HUDEP-2 (cell line): ENCODE data around the gene ZNF226.
"Not testable (repeated sequence)": the region's sequence is repeated elsewhere in the genome, so short reads cannot be mapped to it uniquely, and the experiment has no call there.

ENCODE experiments used
- DNase-seq, 76 experiments: peaks; one replicate each; lab custom pipeline; 2025; ENCODE audit not compliant: unreplicated experiment in 76 of 76; lab: John Stamatoyannopoulos, UW

Gene ZNF226

DNA sequence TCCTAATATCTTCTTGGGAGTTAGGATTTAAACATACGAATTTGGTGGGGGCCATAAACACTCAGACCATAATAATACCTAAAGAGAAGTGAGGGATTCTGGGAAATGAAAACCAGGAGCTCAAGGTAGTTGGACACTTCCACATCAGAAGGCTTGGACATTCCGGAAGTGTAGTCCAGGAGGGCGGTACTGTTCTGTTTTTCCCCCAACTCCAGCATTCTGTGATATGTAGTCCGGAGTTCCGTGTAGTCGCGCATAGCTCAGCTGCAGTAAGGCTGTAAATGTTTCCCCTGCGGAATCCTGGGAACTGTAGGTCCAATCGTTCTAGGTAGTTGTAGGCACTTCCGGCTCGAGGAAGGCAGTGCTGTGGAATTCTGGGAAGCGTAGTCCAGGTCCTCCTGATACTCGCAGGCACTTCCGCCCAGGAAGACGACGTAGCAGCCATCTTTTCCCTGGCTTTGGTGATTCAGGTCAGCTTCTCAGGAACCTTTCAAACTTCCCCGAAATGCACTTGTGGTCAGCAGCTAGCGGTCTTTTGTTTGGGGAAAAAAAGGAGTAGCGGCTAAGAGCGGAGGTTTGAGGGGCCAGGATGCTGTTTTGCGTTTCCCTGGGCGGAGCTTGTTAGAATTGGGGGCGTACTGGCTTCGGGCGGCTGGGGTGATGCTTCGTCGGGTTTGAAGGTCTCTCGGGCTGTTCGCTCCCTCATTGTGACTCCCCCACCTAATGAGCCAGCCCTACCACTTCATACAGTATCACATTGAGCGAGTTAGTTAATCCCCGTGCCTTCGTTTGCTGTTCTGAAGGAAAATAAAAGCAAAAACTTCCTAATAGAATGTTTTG is at the start of gene ZNF226:
ZNF226 (plus strand) TSS at position 428 of the 840 bp plus-strand sequence. CDS start 4,981 bp downstream, outside the sequence.
- peak; percentile 52 to 97 (median 91) for DNase-seq

DNA sequence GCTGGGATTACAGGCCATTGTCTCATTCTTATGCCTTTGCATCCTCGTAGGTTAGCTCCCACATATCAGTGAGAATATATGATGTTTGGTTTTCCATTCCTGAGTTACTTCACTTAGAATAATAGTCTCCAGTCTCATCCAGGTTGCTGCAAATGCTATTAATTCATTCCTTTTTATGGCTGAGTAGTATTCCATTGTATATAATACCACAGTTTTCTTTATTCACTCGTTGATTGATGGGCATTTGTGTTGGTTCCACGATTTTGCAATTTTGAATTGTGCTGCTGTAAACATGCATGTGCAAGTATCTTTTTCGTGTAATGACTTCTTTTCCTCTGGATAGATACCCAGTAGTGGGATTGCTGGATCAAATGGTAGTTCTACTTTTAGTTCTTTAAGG is 43.7 kb upstream of the ZNF226 start:
- DNase-seq: not testable (repeated sequence)

DNA sequence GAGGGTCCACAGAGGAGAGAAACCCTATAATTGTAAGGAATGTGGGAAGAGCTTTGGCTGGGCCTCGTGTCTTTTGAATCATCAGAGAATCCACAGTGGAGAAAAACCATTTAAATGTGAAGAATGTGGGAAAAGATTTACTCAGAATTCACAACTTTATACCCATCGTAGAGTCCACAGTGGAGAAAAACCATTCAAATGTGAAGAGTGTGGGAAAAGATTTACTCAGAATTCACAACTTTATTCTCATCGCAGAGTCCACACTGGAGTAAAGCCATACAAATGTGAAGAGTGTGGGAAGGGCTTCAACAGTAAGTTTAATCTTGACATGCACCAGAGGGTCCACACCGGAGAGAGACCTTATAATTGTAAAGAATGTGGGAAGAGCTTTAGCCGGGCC is 32.9 kb upstream of the ZNF226 start:
- no peak for DNase-seq

DNA sequence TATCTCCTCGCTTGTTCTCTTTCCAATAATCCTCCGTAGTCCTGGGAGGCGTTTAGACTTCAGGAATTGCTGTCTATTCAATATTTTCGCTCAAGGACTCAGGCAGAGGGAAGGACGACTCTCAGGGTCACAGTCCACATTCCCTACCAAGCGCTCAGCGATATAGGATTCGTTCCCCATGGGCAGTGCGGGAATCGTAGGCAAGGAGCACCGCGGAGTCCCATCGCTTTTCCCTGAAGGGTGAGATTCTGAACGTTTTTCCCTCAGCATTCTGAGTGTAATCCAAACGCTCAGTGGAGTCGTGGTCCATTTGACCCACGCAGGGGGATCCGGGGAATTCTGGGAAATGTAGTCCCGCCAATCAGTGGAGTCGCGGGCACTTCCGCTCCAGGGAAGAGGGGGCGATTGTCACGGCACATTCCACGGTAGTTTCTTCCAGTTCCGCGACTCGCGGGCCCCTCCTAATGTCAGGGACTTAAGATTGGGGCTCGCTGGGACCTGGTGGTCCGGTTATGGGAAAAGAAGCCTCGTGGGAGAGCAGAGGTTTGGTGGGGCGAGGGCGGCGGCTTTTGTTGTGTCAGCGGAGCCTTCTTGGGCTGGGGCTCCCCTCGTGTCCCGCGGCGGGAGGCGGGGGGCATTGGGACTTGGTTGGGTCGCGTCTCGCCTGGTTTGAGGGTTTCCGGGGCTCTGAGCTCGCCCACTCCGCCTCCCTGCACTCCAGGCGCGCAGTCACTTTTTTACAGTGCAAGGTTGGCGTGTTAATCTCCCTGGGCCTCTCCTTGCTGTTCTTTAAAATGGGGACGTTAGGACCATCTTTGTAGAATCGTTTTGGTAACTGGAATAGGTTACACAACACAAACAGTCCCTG is 23.5 kb upstream of the ZNF226 start, which contains the start of gene ZNF234:
ZNF234 (plus strand) TSS at position 364 of the 868 bp plus-strand sequence. CDS start 3,079 bp downstream, outside the sequence.
- DNase-seq: peak in 70 of 76 experiments; percentile 14 to 80 (median 58)

DNA sequence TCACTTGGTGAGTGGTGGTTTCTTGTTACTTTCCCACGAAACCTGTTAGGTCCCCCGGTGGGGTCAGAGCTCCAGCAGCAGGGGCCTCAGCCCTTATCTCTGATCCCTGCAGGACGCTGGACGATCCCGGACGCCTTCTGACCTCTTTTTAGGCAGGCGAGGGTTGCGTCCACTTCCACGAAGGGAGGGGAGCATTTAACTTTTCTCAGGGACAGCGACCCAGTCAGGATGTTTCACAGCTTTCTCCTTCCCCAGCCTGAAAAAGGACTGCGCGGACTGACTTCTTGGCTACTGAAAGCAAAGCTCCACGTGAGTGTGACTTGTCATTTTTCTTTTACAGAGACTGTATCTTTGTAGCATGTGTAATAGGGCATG is 22.9 kb upstream of the ZNF226 start:
- peak in 29 of 76 experiments; percentile 5 to 51 (median 28) for DNase-seq

DNA sequence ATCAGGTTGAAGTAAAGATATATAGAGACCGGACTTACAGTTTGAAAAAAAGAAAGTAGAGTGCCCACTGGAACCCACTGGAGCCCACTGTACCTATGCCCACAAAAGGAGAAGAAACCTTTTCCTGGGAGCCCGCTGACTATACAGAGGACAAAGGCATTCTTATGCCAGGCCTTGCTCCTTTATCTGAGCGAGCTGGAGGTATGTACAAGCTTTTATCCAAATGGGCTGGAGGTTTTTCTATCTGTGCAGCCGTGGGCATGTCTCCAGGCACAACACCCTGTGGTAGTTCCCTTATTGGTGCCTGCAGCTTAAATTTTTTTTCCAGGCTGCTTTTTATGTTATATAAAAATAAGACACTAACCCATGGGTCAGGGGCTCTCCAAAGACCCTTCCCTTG is 15.1 kb upstream of the ZNF226 start:
- DNase-seq: no peak

DNA sequence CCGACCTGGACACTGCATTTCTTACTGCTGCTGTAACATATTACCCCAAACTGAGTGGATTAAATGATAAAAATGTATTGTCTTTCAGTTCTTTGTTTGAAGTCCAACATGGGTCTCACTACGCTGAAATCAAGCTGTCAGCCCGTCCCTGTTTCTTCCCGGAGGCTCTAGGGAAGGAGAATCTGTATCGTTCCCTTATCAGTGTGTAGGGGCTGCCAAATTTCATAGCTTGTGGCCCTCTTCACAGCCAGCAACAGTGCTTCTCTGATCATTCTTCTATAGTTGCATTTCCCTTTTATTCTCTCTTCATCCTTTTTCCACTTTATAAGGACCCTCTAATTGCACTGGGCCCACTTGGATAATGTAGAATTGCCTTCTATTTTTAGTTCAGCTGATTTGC is 13.4 kb upstream of the ZNF226 start:
- DNase-seq: no peak

DNA sequence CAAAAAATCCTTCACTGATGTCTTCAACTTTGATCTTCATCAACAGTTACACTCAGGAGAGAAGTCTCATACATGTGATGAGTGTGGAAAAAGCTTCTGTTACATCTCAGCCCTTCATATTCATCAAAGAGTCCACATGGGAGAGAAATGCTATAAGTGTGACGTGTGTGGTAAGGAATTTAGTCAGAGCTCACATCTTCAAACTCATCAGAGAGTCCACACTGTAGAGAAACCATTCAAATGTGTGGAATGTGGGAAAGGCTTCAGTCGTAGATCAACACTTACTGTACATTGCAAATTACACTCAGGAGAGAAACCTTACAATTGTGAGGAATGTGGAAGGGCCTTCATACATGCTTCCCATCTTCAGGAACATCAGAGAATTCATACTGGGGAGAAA is 8.4 kb upstream of the ZNF226 start:
- DNase-seq: no peak

DNA sequence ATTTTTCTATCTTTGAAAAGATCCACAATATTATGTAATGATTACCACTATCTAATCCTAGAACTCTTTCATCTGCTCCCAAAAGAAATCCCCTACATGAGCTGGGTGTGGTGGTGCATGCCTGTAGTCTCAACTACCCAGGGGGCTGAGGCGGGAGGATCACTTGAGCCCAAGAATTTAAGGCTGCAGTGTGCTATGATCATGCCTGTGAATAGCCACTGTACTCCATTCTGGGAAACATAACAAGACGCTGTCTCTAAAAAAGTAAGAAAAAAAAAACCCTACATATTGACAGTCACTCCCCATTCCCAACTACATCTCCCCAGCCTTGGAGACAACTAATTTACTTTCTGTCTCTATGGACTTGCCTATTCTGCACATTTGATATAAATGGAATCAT is 1.1 kb upstream of the ZNF226 start:
- DNase-seq: no peak

DNA sequence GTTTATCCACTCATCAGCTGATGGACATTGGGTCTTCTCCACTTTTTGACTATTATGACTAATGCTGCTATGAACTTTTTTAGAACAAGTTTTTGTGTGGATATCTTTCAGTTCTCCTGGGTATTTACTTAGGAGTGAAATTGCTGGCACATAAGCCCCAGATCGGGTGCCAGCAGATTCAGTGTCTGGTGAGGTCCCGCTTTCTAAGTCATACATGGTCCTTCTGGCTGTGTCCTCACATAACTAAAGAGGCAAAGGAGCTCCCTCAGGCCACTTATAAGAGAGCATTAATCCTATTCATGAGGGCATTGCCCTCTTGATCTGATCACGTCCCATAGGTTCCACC is 600 bp upstream of the ZNF226 start:
- DNase-seq: peak in 1 of 76 experiments; percentile 44

DNA sequence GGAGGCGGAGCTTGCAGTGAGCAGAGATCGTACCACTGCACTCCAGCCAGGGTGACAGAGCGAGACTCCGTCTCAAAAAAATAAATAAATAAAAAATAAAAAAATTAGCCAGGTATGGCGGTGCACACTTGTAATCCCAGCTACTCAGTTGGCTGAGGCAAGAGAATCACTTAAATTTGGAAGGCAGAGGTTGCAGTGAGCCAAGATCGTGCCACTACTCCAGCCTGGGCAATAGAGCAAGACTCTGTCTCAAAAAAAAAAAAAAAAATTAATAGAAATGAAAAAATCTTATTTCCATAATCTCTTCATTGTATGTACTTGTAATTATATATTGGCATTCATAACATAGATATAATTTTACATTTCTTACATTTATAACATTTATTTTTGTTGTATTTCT is 5.8 kb downstream of the ZNF226 start:
- DNase-seq: not testable (repeated sequence)

DNA sequence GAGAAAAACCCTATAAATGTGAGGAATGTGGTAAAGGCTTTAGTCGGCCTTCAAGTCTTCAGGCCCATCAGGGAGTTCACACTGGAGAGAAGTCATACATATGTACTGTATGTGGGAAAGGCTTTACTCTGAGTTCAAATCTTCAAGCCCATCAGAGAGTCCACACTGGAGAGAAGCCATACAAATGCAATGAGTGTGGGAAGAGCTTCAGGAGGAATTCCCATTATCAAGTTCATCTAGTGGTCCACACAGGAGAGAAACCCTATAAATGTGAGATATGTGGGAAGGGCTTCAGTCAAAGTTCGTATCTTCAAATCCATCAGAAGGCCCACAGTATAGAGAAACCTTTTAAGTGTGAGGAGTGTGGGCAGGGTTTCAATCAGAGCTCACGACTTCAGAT is 11.7 kb downstream of the ZNF226 start:
- DNase-seq: no peak

DNA sequence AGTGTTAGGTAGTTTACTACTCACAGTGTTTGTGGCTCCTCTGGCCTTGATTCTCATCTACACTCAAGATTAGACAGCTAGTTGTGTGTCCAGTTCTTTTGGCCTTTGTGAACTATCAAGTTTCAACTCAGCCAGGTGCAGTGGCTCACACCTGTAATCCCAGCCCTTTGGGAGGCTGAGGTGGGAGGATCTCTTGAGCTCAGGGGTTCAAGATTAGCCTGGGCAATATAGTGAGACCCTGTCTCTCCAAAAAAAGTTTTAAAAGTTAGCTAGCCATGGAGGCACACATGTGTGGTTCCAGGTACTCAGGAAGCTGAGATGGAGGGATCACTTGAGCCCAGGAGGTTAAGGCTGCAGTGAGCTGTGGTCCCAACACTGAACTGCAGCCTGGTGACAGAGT is 16.1 kb downstream of the ZNF226 start:
- no peak for DNase-seq

DNA sequence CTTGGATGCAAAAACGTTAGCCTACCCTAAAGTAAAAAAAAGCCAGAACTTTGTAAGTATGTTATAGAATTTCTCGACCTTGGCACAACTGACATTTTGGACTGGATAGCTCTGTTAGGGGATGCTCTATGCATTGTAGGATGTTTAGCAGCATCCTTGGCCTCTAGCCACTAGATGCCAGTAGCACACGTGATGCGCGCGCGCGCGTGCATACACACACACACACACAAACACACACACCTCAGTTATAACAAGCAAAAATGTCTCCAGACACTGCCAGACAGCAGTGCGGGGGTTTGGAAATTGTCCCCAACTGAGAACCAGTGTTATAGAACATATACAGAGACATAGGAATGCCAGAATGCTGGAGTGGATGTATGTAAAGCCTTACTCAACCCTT is 17.2 kb downstream of the ZNF226 start:
- DNase-seq: no peak

DNA sequence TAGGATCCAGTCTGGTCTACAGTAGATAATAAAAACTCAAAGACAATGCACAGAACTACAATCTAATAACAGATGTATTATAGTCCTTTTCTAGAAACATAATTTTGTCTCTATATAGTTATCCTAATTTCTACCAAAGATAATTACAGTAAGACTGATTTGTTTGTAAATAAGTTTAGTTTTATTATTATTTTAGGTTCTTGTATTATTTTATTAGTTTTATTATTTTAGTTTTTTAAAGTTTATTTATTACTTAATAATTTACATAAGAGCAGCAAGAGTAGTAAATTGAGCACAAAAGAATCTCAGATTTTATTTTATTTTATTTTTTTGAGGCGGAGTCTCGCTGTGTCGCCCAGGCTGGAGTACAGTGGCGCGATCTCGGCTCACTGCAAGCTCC is 25.1 kb downstream of the ZNF226 start:
- no peak for DNase-seq

DNA sequence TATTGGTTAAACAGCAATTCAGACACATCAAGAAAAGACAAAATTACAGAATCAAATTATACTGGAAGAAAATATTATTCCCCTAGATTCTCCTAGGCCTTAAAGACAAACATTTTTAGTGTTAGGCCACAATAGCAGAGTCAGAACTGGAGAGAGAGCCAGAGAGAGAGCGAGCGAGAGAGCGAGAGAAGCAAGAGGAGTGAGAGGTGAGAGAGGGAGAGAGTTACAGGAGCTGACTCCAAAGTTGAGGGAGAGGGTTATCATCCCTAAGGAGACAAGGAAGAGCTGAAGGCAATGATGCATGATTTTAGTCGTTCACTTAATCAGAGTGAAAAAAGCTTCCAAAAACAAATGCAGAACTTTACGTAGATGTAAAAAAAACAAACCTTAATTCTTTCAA is 27.2 kb downstream of the ZNF226 start:
- no peak for DNase-seq

DNA sequence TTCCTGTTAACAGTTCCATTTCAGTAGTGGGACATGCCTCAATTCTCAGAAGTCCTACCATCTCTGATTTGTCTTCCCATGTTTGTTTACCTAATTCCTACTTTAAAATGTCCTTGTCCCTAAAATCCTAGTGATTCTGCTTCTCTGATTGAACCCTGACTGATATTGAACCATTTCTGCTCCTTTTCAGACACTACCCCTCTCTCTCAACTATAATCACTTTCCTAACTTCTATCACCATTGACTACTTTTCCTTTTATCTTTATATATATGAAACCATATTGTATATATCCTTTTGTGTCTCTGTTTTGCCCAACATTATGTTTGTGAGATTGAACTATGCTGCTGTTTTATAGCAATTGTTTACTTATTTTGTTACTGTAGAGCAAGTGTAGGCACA is 31.9 kb downstream of the ZNF226 start:
- no peak for DNase-seq

DNA sequence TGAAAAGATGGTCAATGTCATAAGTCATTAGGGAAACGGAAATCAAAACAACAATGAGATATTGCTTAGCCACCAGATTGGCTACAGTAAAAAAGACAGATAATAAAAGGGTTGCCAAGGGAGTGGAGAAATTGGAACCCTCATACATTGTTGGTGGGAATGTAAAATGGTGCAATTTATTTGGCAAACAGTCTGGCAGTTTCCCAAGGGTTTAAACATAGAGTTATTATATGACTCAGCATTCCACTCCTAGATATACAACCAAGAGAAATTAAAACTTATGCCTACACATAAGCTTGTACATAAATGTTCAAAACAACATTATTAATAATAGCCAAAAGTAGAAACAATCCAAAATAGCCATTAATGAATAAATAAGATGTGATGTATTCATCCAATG is 37.6 kb downstream of the ZNF226 start:
- DNase-seq: no peak

DNA sequence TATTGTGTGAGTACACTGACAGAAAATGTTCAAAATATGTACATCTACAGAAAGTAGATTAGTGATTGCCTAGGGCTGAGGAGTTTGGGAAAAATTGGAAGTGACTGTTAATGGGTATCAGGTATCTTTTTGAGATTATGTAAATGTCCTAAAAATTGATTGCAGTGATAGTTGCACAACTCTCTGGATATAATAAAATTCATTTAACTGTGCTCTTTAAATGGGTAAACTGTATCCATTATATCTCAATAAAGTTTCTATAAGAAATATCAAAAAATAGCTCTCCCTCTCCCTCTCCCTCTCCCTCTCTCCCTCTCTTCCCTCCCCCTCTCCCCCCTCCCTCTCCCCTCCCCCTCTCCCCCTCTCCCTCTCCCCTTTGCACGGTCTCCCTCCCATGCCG is 38.1 kb downstream of the ZNF226 start:
- DNase-seq: no peak

DNA sequence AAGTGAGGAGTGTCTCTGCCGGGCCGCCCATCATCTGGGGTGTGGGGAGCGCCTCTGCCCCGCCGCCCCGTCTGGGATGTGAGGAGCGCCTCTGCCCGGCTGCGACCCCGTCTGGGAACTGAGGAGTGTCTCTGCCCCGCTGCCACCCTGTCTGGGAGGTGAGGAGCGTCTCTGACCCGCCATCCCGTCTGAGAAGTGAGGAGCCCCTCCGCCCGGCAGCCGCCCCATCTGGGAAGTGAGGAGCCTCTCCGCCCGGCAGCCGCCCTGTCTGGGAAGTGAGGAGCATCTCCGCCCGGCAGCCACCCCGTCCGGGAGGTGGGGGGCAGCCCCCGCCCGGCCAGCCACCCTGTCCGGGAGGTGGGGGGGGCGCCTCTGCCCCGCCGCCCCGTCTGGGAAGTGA is 39.0 kb downstream of the ZNF226 start:
- not testable (repeated sequence) for DNase-seq

DNA sequence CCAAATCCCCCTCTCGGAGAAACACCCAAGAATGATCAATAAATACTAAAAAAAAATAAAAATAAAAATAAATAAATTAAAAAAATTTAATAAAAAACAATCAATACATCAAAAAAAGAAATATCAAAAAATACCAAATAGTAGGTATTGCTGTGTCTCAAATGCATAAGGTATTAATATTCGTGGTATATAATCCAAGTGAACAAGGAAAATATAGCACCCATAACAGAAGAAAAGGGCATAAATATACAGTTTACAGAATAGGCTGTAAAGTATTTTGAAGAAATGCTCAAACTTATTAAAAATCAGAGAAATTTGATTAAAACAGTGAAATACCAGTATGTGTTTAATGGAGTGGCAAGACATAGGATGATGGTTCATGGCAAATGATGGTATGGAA is 39.9 kb downstream of the ZNF226 start:
- DNase-seq: no peak
